Lower leg skin (tissue), 4 donors: ENCODE measurements around the gene MKNK1. TPM values are rescaled to one million over a fixed set of nuclear protein-coding genes. Genes with fewer than 3 reads are reported as not detected.

Experiments used
- DNase-seq, 2 donors: peaks; one replicate each; pipeline ENCODE4 v3.0.0-alpha.2; 2019; ENCODE audit warnings: low spot score in 2 of 2
- H3K4me3 ChIP-seq: fragments of 200-600 bp; sonication (generic); 2 replicates; pipeline ENCODE4 v1.5.1; 2017; ENCODE audit warnings: mild to moderate bottlenecking, low read depth; ENCODE audit not compliant: poor library complexity, severe bottlenecking
- CTCF ChIP-seq, 3 donors: fragments of 450-650 bp; IDR thresholded peaks; one replicate each; pipeline ENCODE4 v1.5.1; 2016; ENCODE audit warnings: antibody characterized with exemption in 3 of 3, mild to moderate bottlenecking in 3 of 3, moderate library complexity in 2 of 3
- POLR2A ChIP-seq, 2 donors: fragments of 450-650 bp; IDR thresholded peaks; one replicate each; pipeline ENCODE4 v1.6.1; 2016 to 2017; ENCODE audit warnings: antibody characterized with exemption in 2 of 2, mild to moderate bottlenecking in 1 of 2, moderate library complexity in 1 of 2
- WGBS, 2 donors: methylation state at CpG; one replicate each; pipeline ENCODE4 v1.1.5; 2018; 5-methylcytosine and 5-hydroxymethylcytosine counted together
- intact Hi-C: fragments of 100-400 bp; cut with DNase I; formaldehyde crosslinking; loops from one replicate; pipeline ENCODE4 v1.15.0; 2023; ENCODE audit warnings: low total_unique reads
- total RNA-seq, 4 donors: library from RNA; depleted of rRNA; stranded (reverse); fragments of >200 nt; gene quantifications; one replicate each; pipeline ENCODE4 v1.1.0, GENCODE V29; 2016

Gene MKNK1
- total RNA-seq, 4 donors from 2014 or later, result 9.6 to 23.0 (median 13.7) TPM

- WGBS, 2 donors, result 90 to 94% methylated on average over 6 of the region's 6 CpGs
- no peak for DNase-seq
Observed at GRCh38 chr1:46580140-46580903, 23.7 kb downstream of the MKNK1 start.

GRCh38 chr1:46577671-46578070 lies 26.4 kb downstream of the MKNK1 start:
- intact Hi-C loops, result no loop called here
- H3K4me3 ChIP-seq, result no peak overlapping the region
- DNase-seq, result no peak
- TF ChIP-seq POLR2A (IDR thresholded peaks at IDR 0.05) (no peak), CTCF (IDR thresholded peaks at IDR 0.05) (no peak)
- WGBS, 2 donors, result 78 to 89% methylated on average over 4 of the region's 4 CpGs

More at GRCh38 chr1:46580140-46580903, 23.7 kb downstream of the MKNK1 start:
- H3K4me3 ChIP-seq, result no peak overlapping the region
- intact Hi-C loops, result no loop called here
- TF ChIP-seq CTCF (IDR thresholded peaks at IDR 0.05) (no peak), POLR2A (IDR thresholded peaks at IDR 0.05) (no peak)

- H3K4me3 ChIP-seq, result no peak overlapping the region
- 88 to 96% methylated on average over 6 of the region's 6 CpGs for WGBS, 2 donors
- no peak for DNase-seq
- TF ChIP-seq CTCF (IDR thresholded peaks at IDR 0.05) (no peak), POLR2A (IDR thresholded peaks at IDR 0.05) (no peak)
- intact Hi-C loops, result no loop called here
Observed at GRCh38 chr1:46576596-46576995, 27.5 kb downstream of the MKNK1 start.

- intact Hi-C loops, result no loop called here
Observed at GRCh38 chr1:46575778-46576177, 28.3 kb downstream of the MKNK1 start.

GRCh38 chr1:46575300-46575699 lies 28.8 kb downstream of the MKNK1 start:
- intact Hi-C loops, result no loop called here
- WGBS, 2 donors, result 85 to 89% methylated on average over 12 of the region's 12 CpGs
- TF ChIP-seq CTCF (IDR thresholded peaks at IDR 0.05), result no peak
- TF ChIP-seq POLR2A (IDR thresholded peaks at IDR 0.05), result no peak
- no peak for DNase-seq
- no peak overlapping the region for H3K4me3 ChIP-seq

More at GRCh38 chr1:46575778-46576177, 28.3 kb downstream of the MKNK1 start:
- no peak overlapping the region for H3K4me3 ChIP-seq
- no peak for TF ChIP-seq CTCF (IDR thresholded peaks at IDR 0.05)
- TF ChIP-seq POLR2A (IDR thresholded peaks at IDR 0.05), result no peak
- no peak for DNase-seq
- 87 to 93% methylated on average over 3 of the region's 3 CpGs for WGBS, 2 donors
